ENCODE data around the gene XIRP2. TPM values are rescaled to one million over a fixed set of nuclear protein-coding genes. Genes with fewer than 3 reads are reported as not detected.
"Not testable (repeated sequence)": the region's sequence is repeated elsewhere in the genome, so short reads cannot be mapped to it uniquely, and the experiment has no call there.

The XIRP2 gene
- total RNA-seq, 4 donors from 2014 or later, result not detected

DNA sequence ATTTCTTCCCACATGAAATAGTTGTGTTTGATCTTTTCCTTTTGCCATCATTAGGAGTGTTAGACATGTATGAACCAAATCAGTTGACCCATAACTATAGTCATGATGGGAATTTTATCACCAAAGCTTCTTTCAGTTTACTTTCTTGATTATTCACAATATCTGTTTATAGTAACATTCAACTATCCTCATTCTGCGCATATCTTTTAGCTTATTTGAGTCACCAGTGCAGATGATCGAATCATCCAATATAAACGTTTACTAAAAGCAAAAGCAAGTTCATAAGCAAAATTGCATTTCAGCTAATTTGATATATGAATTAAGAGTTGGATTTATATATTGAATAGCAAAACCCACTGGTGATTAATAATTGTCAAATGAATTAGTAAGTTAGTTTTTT lies 216.4 kb downstream of the XIRP2 start:
- DNase-seq (ENCODE audit: low spot score in 2 of 2), result no peak
- Histone ChIP-seq H3K27ac (no peak overlapping the region), H3K36me3 (no peaks in the 10 kb centered on the region), H3K4me3 (no peak overlapping the region), H3K9me3 (no peaks in the 10 kb centered on the region), H3K27me3 (no peaks in the 10 kb centered on the region), H3K4me1 (no peaks in the 10 kb centered on the region)
- TF ChIP-seq POLR2A (IDR thresholded peaks at IDR 0.05) (no peak), EP300 (IDR thresholded peaks at IDR 0.05) (no peak), POLR2AphosphoS5 (IDR thresholded peaks at IDR 0.05) (no peak)
- TF ChIP-seq, protein P1, sequence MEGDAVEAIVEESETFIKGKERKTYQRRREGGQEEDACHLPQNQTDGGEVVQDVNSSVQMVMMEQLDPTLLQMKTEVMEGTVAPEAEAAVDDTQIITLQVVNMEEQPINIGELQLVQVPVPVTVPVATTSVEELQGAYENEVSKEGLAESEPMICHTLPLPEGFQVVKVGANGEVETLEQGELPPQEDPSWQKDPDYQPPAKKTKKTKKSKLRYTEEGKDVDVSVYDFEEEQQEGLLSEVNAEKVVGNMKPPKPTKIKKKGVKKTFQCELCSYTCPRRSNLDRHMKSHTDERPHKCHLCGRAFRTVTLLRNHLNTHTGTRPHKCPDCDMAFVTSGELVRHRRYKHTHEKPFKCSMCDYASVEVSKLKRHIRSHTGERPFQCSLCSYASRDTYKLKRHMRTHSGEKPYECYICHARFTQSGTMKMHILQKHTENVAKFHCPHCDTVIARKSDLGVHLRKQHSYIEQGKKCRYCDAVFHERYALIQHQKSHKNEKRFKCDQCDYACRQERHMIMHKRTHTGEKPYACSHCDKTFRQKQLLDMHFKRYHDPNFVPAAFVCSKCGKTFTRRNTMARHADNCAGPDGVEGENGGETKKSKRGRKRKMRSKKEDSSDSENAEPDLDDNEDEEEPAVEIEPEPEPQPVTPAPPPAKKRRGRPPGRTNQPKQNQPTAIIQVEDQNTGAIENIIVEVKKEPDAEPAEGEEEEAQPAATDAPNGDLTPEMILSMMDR (IDR thresholded peaks at IDR 0.05), result no peak
- WGBS, result 92% methylated on average over 3 of the region's 3 CpGs

DNA sequence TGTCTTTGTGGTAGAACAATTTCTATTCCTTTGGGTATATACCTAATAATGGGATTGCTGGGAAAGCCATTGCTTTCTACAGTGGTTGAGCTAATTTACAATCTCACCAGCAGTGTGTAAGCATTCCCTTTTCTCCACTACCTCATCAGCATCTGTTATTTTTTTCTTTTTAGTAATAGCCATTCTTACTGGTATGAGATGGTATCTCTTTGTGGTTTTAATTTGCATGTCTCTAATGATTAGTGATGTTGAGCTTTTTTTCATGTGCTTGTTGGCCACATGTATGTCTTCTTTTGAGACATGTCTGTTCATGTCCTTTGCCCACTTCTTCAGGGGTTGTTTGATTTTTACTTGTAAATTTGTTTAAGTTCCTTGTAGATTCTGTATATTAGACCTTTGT lies 221.4 kb downstream of the XIRP2 start:
- not testable (repeated sequence) for H3K4me1 ChIP-seq; H3K9me3 ChIP-seq; H3K4me3 ChIP-seq; H3K36me3 ChIP-seq; DNase-seq (ENCODE audit: low spot score in 2 of 2); H3K27ac ChIP-seq; H3K27me3 ChIP-seq

DNA sequence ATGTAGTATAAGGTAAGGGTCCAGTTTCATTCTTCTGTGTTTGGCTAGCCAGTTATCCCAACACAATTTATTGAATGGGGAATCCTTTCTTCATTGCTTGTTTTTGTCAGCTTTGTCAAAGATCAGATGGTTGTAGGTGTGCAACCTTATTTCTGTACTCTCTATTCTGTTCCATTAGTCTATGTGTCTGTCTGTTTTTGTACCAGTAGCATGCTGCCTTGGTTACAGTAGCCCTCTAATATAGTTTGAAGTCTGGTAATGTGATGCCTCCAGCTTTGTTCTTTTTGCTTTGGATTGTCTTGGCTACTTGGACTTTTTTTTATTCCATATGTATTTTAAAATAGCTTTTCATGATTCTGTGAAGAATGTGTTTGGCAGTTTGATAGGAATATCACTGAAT lies 222.1 kb downstream of the XIRP2 start:
- H3K4me1 ChIP-seq, result no peaks in the 10 kb centered on the region
- TF ChIP-seq, protein P1 (IDR thresholded peaks at IDR 0.05), result no peak
- no peak for TF ChIP-seq POLR2A (IDR thresholded peaks at IDR 0.05)
- TF ChIP-seq EP300 (IDR thresholded peaks at IDR 0.05), result no peak
- no peak for TF ChIP-seq POLR2AphosphoS5 (IDR thresholded peaks at IDR 0.05)
- no peaks in the 10 kb centered on the region for H3K27me3 ChIP-seq
- no peak overlapping the region for H3K4me3 ChIP-seq
- no peaks in the 10 kb centered on the region for H3K36me3 ChIP-seq
- H3K9me3 ChIP-seq, result no peaks in the 10 kb centered on the region
- H3K27ac ChIP-seq, result no peak overlapping the region
- no peak for DNase-seq (ENCODE audit: low spot score in 2 of 2)

DNA sequence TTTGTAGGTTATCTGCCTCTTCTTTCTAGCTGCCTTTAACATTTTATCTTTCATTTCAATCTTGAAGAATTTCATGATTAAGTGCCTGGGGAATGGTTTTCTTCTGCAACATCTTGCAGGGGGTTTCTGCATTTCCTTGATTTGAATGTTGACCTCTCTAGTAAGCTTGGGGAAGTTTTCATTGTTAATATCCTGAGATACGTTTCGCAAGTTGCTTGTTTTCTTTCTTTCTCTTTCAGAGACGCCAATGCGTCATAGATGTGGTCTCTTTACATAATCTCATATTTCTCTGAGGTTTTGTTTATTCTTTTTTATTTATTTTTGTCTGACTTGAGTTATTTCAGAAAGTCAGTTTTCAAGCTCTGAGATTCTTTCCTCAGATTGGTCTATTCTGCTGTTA lies 225.7 kb downstream of the XIRP2 start:
- Histone ChIP-seq H3K27me3 (no peaks in the 10 kb centered on the region), H3K9me3 (no peaks in the 10 kb centered on the region), H3K36me3 (no peaks in the 10 kb centered on the region), H3K4me1 (no peaks in the 10 kb centered on the region), H3K4me3 (no peak overlapping the region), H3K27ac (no peak overlapping the region)
- WGBS, result 71% methylated on average over 4 of the region's 4 CpGs
- TF ChIP-seq, protein P1 (IDR thresholded peaks at IDR 0.05), result no peak
- no peak for TF ChIP-seq EP300 (IDR thresholded peaks at IDR 0.05)
- TF ChIP-seq POLR2A (IDR thresholded peaks at IDR 0.05), result no peak
- no peak for TF ChIP-seq POLR2AphosphoS5 (IDR thresholded peaks at IDR 0.05)
- DNase-seq (ENCODE audit: low spot score in 2 of 2), result no peak

DNA sequence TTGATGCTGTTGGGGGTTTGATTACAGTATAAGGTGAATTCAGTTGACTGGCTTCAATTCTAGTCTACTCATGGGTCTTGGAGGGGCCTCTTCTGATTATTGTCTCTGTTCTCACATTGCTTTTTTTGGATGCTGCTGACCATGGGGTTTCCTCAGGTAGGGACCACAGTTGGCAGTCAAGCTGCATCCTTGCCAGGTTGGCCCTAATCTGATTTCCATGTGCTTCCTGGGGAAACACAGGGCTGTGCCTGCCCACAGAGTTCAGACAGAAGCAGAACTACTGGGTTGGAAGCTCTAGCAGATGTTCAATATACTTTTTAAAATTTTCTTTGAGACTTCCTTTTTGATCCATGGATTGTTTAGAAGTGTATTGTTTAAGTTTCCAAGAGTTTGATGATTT lies 227.3 kb downstream of the XIRP2 start:
- H3K36me3 ChIP-seq, result no peaks in the 10 kb centered on the region
- TF ChIP-seq POLR2AphosphoS5 (IDR thresholded peaks at IDR 0.05) (no peak), POLR2A (IDR thresholded peaks at IDR 0.05) (no peak), EP300 (IDR thresholded peaks at IDR 0.05) (no peak)
- TF ChIP-seq, protein P1 (IDR thresholded peaks at IDR 0.05), result no peak
- no peaks in the 10 kb centered on the region for H3K4me1 ChIP-seq
- H3K9me3 ChIP-seq, result no peaks in the 10 kb centered on the region
- H3K27ac ChIP-seq, result no peak overlapping the region
- no peak for DNase-seq (ENCODE audit: low spot score in 2 of 2)
- H3K4me3 ChIP-seq, result no peak overlapping the region
- H3K27me3 ChIP-seq, result no peaks in the 10 kb centered on the region

DNA sequence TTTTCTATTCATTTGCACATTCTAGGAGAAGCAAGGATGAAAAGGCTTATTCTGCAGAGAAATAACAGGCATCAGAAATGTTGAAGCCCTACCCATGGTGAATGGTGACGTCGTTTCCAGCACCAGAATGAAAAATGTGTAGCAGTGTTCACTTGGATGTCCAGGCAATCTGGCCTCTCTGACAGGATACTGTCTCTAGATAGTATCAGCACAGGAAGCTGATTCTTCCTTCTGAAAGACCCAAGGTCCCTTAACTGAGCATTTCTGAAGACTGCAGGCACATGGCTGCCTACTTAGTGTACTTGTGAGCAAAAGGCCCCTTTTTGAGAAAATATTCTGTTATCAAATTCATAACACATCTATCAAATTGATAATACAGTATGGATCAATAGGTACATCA lies 234.1 kb downstream of the XIRP2 start:
- no peak for DNase-seq (ENCODE audit: low spot score in 2 of 2)
- Histone ChIP-seq H3K27me3 (no peaks in the 10 kb centered on the region), H3K9me3 (no peaks in the 10 kb centered on the region), H3K36me3 (no peaks in the 10 kb centered on the region), H3K4me1 (no peaks in the 10 kb centered on the region), H3K4me3 (no peak overlapping the region), H3K27ac (no peak overlapping the region)
- 61% methylated on average over 2 of the region's 2 CpGs for WGBS
- TF ChIP-seq, protein P1 (IDR thresholded peaks at IDR 0.05), result no peak
- no peak for TF ChIP-seq POLR2A (IDR thresholded peaks at IDR 0.05)
- TF ChIP-seq POLR2AphosphoS5 (IDR thresholded peaks at IDR 0.05), result no peak
- no peak for TF ChIP-seq EP300 (IDR thresholded peaks at IDR 0.05)
